RPMI7951 (cell line): ENCODE results near the gene ARID3C. TPM values are rescaled to one million over a fixed set of nuclear protein-coding genes. Genes with fewer than 3 reads are reported as not detected.

ENCODE experiments used
- DNase-seq: peaks from one replicate; pipeline ENCODE4 v3.0.0-alpha.2; 2012; ENCODE audit warnings: low read depth
- total RNA-seq: library from RNA; depleted of rRNA; stranded (reverse); fragments of >200 nt; shearing (Covaris generic); gene quantifications from 2 replicates; pipeline ENCODE4 v1.2.3, GENCODE V29; 2014

Gene ARID3C
- total RNA-seq, 1 experiment from 2014 or later, result not detected

- DNase-seq, result no peak
Measured at GRCh38 chr9:34627716-34628655, 880 bp downstream of the ARID3C start.

- no peak for DNase-seq
Measured at GRCh38 chr9:34625186-34625486, 3.7 kb downstream of the ARID3C start.

GRCh38 chr9:34624475-34625185, 4.2 kb downstream of the ARID3C start:
- DNase-seq, result no peak

- no peak for DNase-seq
Measured at GRCh38 chr9:34623374-34624235, 5.3 kb downstream of the ARID3C start.

GRCh38 chr9:34620061-34620994, 8.5 kb downstream of the ARID3C start, which contains the start of gene DCTN3:
Gene DCTN3, minus strand, starts transcription at chr9:34620495. Its CDS starts 31 bp downstream, at chr9:34620464.
- DNase-seq, result peak; percentile 93

GRCh38 chr9:34615132-34615531, 13.7 kb downstream of the ARID3C start:
- DNase-seq, result no peak

- DNase-seq, result peak; percentile 72
Measured at GRCh38 chr9:34612788-34613390, 16.0 kb downstream of the ARID3C start.

- DNase-seq, result peak; percentile 81
Measured at GRCh38 chr9:34611811-34612787, 16.8 kb downstream of the ARID3C start, which contains the start of gene RPP25L. Gene RPP25L, minus strand, starts transcription at chr9:34612097. Its CDS starts 801 bp downstream, at chr9:34611296.

- no peak for DNase-seq
Measured at GRCh38 chr9:34611251-34611810, 17.5 kb downstream of the ARID3C start.

- DNase-seq, result no peak
Measured at GRCh38 chr9:34610434-34611206, 18.2 kb downstream of the ARID3C start.

GRCh38 chr9:34607331-34607730, 21.5 kb downstream of the ARID3C start:
- no peak for DNase-seq

GRCh38 chr9:34606905-34607304, 22.0 kb downstream of the ARID3C start:
- no peak for DNase-seq

- DNase-seq, result no peak
Measured at GRCh38 chr9:34606190-34606589, 22.7 kb downstream of the ARID3C start.

- peak; percentile 60 for DNase-seq
Measured at GRCh38 chr9:34603610-34604231, 25.1 kb downstream of the ARID3C start.

GRCh38 chr9:34601937-34602573, 26.8 kb downstream of the ARID3C start:
- DNase-seq, result no peak

- no peak for DNase-seq
Measured at GRCh38 chr9:34600908-34601307, 28.0 kb downstream of the ARID3C start.

- no peak for DNase-seq
Measured at GRCh38 chr9:34599546-34599945, 29.3 kb downstream of the ARID3C start.
